Mucosa of gallbladder (tissue), 1 donor: Measurements from ENCODE around the gene SPRYD3. TPM values are rescaled to one million over a fixed set of nuclear protein-coding genes. Genes with fewer than 3 reads are reported as not detected.

Experiments
- DNase-seq: peaks from one replicate; pipeline ENCODE4 v3.0.0-alpha.2; 2020; ENCODE audit warnings: low spot score
- total RNA-seq: library from RNA; stranded (reverse); gene quantifications from one replicate; pipeline ENCODE4 v1.2.1, GENCODE V29; 2021
- donor health status: DM: no; HTN: no; CAD: no.

SPRYD3 gene
- total RNA-seq, 1 donor from 2014 or later, result 68.4 TPM

DNA sequence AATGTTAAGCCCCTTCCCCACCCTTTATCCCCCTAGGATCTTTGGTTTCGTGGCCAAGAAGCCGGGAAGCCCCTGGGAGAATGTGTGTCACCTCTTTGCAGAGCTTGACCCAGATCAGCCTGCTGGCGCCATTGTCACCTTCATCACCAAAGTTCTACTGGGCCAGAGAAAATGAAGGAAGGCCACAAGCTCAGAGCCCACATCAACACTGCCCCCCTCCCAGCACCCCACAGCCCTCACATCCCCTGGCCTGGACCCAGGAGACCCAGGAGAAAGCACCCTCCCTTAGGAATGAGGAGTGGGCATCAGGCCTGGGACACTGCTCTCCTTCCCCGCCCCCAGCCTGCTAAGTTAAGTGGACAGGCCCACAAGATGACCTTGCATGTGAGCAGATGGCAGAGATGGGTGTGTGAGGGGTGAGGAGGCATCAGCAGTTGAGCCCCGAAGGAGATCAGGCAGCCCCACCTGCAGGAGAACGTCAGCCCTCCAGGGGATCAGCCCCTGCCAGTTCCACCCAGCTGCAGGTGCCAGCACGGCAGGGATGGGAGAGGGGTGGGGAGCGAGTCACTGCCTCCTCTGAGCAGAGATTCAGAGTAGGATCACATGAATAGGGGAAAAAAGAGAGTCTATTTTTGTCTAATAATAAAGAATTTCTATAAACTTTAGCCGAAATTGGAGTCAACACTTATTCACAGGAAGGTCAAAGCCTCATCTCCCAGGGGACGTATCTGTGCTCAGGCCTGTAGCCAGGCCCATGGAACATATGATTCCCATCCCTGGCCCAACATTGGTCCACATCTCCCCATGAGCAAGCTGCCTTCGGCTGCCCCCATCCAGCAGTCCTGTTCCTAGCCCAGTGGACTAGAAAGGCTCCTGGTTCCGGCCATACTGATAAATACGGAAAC lies 15.2 kb downstream of the SPRYD3 start:
- no peak for DNase-seq

DNA sequence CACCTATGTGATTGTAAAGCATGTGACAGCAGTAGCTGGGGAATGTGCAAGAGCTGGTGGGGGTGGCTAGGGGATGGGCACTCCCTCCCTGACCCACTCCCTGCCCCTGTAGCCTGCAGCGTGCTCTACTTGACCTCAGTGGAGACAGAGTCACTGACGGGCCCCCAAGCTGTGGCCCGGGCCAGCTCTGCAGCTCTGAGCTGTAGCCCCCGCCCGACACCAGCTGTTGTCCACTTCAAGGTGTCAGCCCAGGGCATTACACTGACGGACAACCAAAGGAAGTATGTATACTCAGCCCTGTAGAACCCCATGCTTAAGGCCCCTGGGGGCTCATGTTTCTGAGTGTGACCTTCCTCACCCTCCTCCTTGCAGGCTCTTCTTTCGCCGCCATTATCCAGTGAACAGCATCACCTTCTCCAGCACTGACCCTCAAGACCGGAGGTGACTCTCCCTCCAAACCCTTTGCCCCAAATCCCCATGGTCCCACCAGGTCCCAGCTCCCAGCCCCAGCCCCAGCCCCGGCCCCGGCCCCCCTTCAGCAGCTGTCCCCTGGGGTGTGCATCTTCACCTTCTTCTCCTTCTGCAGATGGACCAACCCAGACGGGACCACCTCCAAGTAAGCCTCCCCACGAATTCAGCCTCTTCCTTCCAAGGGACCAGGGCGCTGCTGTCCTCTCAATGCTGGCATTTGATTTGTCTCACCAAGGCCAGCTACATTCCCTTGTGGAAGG lies 16.0 kb downstream of the SPRYD3 start:
- DNase-seq, result no peak

DNA sequence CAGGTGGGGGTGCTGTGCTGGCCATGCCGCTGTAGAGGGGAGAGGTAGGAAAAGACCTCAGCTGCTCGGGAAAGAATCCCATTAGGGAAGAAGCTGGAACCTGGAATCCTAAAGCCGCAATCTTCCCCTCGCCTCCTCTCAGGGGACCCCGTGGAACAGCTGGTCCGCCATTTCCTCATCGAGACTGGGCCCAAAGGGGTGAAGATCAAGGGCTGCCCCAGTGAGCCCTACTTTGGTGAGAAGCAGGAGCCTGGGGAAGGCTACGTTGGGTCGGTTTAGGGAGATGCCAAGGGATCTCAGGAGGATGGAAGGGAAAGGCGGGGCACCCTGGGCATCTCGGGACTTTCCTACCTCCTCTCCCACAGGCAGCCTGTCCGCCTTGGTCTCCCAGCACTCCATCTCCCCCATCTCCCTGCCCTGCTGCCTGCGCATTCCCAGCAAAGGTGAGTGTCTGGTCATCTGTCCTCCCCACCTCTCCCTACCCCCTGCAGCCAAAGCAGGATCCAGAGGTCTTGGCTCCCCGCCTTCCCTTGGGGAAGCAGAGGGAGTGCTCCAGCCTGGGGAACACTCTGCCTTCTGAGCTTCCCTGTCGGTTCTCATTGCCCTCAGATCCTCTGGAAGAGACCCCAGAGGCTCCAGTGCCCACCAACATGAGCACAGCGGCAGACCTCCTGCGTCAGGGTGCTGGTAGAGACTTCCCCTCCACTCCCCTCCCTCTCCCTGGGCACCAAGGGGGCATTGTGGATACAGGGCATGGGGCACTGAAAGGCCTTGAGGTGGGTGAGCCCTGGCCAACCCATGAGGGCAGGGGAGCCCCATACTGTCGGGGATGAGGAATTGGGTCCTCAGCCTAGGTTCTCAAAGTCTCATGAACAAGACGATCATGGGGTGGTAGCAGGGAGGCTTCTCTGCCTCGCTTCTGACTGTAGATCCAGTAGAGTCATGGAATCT lies 16.9 kb downstream of the SPRYD3 start:
- DNase-seq, result no peak

DNA sequence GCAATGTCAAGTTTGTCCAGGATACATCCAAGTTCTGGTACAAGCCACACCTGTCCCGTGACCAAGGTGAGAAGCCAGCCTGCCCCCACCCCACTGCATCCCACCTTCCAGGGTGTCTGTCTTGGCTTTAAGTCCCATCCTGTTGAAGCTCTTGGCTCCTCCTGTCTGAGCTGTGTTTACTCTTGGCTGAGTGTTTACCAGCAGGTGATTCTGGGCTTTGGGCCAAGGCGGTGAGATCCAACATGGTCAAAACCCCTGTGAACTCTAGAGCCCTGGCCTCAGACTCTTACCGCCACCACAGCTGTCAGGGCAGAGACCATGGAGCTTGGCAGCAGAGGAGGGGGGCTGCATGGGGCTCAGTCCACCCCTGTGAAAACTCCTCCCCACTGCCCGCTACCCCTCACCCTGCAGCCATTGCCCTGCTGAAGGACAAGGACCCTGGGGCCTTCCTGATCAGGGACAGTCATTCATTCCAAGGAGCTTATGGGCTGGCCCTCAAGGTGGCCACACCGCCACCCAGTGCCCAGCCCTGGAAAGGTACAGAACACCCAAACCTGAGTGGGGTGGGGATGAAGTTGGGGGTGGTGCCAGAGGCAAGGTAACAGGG lies 17.7 kb downstream of the SPRYD3 start:
- peak; percentile 75 for DNase-seq

DNA sequence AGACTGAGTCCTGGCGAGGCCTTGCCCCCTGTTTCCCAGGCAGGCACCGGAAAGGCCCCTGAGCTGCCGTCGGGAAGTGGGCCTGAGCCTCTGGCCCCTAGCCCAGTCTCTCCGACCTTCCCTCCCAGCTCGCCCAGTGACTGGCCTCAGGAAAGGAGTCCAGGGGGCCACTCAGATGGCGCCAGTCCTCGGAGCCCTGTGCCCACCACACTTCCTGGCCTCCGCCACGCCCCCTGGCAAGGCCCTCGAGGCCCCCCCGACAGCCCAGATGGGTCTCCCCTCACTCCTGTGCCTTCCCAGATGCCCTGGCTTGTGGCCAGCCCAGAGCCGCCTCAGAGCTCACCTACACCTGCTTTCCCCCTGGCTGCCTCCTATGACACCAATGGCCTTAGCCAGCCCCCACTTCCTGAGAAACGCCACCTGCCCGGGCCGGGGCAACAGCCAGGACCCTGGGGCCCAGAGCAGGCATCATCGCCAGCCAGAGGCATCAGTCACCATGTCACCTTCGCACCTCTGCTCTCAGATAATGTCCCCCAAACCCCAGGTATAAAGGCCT lies 18.4 kb downstream of the SPRYD3 start:
- no peak for DNase-seq

DNA sequence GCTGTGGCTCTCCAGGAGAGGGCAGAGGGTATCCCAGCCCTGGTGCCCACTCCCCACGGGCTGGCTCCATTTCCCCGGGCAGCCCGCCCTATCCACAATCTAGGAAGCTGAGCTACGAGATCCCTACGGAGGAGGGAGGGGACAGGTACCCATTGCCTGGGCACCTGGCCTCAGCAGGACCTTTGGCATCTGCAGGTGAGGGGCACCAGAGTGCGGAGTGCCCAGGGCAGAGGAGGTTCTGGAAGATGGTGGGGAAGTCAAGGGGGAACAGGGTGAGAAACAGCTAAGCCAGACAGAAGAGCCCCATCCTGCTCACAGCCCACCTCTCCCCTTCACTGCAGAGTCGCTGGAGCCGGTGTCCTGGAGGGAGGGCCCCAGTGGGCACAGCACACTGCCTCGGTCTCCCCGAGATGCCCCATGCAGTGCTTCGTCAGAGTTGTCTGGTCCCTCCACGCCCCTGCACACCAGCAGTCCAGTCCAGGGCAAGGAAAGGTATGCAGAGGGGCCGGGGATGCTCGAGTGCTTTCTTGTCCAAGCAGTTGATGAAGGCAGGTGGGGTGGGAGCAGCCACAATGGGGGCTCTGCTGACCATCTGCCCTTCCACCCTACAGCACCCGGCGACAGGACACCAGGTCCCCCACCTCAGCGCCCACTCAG lies 19.0 kb downstream of the SPRYD3 start:
- DNase-seq, result no peak

DNA sequence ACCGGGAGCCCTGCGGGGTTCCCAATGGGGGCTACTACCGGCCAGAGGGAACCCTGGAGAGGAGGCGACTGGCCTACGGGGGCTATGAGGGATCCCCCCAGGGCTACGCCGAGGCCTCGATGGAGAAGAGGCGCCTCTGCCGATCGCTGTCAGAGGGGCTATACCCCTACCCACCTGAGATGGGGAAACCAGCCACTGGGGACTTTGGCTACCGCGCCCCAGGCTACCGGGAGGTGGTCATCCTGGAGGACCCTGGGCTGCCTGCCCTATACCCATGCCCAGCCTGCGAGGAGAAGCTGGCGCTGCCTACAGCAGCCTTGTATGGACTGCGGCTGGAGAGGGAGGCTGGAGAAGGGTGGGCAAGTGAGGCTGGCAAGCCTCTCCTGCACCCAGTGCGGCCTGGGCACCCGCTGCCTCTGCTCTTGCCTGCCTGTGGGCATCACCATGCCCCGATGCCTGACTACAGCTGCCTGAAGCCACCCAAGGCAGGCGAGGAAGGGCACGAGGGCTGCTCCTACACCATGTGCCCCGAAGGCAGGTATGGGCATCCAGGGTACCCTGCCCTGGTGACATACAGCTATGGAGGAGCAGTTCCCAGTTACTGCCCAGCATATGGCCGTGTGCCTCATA lies 19.6 kb downstream of the SPRYD3 start:
- DNase-seq, result peak; percentile 9

DNA sequence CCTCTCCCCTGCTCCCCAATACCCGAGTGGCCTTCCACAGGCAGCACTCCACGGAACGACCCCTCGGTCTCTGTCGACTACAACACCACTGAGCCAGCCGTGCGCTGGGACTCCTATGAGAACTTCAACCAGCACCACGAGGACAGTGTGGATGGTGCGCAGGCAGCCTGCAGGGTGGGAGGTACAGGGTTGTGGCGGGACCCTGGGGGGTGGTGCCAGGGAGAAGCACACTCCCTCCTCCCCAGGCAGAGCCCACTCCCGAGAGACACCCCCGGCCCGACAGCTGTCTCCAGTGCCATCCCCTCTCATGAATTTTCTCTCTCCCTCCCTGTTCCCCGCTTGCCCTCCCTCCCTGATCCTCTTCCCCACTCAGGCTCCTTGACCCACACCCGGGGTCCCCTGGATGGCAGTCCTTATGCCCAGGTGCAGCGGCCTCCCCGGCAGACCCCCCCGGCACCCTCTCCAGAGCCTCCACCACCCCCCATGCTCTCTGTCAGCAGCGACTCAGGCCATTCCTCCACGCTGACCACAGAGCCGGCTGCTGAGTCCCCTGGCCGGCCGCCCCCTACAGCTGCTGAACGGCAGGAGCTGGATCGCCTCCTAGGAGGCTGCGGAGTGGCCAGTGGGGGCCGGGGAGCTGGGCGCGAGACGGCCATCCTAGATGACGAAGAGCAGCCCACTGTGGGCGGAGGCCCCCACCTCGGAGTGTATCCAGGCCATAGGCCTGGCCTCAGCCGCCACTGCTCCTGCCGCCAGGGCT lies 20.3 kb downstream of the SPRYD3 start:
- DNase-seq, result peak; percentile 10

DNA sequence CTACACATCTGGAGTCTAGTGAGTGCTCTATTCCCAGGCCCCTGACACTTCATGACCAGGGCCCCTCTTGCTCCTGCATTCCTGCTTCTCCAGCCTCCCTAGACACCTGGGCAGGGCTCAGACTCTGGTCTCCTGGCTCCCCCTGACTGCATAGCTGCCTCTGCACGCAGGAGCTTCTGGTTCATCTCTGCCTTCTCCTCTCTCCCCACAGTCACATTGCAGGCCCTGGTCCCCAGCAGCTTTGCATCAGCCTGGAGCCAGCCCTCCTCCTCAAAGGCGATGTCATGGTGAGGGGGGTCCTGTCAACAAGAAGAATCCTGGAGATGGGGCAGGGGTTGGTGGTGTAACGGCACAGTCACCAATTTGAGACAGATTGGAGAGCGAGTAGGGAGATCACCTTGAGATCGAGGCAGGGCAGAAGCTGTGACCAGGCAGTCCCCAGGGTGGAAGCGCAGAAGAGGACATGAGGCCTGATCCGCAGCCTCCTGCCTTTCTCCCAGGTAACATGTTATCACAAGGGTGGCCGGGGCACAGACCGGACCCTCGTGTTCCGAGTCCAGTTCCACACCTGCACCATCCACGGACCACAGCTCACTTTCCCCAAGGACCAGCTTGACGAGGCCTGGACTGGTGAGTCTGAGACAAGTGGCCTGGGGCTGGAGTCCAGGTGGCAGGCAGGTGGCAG lies 21.2 kb downstream of the SPRYD3 start:
- DNase-seq, result no peak

DNA sequence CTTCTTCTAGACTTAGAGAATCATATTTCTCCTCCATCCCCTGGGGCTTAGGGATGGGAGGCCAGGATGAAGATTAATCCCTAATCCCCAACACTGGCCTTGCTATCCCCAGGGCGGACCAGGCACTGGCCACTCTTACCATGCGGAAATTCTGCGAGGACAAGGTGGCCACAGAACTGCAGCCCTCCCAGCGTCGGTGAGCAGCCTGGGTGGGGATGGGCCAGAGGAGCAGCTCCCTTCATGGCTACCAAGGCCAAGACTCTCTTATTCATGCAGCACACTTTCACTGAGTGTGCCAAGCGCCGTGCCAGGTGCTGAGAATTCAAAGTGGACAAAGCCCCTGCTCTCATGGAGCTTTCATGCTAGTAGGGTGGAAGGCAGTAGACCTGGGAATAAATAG lies 22.3 kb downstream of the SPRYD3 start:
- no peak for DNase-seq

DNA sequence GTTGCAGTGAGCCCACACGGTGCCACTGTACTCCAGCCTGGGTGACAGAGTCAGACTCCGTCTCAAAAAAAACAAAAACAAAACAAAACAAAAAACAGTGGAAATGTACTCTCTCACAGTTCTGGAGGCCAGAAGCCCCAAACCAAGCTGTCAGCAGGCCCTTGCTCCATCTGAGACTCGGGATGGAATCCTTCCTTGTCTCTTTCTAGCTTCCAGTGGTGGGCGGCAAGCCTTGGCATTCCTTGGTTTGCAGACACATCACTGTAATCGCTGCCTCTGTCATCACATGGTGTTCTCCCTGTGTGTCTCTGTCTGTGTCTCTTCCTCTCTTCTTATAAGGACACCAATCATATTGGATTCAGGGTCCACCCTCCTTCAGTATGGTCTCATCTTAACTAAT lies 22.9 kb downstream of the SPRYD3 start:
- DNase-seq, result no peak

DNA sequence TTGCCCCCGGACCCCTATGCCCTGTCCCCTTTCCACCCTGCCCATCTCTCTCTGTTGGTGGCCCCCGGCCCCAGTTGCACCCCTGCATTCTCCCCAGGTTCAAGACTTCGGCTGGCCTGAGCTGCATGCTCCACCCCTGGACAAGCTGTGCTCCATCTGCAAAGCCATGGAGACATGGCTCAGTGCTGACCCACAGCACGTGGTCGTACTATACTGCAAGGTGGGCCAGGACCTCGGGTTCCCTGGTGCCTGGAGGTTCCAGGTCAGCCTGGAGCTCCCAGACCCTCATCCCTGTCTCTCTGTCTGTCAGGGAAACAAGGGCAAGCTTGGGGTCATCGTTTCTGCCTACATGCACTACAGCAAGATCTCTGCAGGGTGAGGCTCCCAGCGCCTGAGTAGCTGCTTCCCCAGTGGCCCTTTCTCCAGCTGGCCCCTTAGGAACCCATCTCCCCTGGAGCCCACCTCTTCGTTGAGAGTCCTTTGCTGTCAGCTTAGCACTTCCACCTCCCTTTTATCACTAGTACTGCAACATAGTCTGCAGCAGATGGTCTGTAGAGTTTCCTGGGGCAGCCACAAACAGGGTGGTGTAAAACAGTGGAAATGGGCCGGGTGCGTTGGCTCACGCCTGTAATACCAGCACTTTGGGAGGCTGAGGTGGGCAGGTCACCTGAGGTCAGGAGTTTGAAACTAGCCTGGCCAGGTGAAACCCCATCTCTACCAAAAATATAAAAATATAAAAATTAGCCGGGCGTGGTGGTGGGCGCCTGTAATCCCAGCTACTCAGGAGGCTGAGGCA lies 23.5 kb downstream of the SPRYD3 start:
- DNase-seq, result no peak

DNA sequence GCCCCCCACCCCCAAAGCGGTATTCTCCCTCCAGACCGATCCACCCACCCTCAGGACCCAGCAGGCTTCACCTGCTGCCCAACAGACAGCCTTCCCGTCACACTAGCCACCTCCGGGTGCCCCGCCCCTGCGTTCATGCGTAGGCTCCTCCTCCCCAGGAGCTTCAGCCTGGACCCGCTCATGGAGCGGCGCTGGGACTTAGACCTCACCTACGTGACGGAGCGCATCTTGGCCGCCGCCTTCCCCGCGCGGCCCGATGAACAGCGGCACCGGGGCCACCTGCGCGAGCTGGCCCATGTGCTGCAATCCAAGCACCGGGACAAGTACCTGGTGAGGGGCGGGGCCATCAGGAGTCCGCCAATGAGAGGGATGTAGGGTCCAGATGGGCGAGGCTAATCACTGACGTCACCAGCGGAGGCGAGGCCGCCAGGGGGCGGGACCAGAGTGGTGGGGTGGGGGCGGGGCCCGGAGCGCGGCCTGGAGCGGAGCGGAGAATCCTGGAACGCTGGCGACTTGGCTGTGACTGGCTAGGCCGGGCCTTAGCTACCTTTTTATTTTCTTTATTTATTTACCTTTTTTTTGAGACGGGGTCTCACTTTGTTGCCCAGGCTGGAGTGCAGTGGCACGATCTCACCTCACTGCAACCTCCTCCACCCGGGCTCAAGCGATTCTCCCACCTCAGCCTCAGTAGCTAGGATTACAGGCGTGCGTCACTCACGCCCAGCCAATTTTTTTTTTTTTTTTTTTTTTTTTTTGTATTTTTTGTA lies 24.9 kb downstream of the SPRYD3 start:
- DNase-seq, result peak; percentile 96

DNA sequence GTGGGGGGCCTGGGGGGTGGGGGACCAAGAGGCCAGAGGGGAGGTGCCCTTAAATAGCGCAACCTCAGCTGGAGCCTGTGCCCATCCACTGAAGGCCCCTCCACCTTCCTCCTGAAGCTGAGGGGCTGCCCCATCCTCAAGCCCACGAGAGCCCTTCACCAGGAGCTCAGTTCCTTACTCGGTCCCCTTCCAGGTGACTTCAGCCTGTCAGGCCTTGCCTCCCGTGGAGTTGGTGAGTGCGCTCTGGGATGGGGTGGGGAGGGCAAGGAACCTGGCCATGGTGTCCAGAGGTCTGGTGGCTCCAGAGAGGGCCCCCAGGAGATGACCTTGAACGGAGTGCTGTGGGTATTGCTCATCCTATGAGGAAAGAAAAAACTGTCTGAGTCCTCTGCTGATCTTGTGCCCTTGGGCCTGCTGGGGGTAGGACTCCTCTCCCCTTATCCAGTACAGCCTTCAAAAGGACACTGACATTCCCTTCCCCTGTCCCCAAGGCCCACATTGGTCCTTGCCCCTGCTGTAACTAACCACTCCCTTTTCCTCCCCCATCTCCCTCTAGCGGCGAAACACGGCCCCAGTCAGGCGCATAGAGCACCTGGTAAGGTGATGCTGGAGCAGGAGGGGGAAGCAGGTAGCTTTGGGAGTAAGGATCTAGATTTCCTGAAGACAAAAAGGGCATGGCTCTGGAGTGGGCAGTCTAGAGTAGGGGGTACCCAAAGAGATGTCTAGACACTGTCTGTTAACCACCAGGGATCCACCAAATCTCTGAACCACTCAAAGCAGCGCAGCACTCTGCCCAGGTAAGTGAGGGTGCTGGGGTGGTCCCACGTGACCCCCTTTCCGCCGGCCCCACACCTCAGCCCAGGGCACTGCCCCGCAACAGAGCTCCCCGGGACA lies 25.7 kb downstream of the SPRYD3 start:
- peak; percentile 75 for DNase-seq

DNA sequence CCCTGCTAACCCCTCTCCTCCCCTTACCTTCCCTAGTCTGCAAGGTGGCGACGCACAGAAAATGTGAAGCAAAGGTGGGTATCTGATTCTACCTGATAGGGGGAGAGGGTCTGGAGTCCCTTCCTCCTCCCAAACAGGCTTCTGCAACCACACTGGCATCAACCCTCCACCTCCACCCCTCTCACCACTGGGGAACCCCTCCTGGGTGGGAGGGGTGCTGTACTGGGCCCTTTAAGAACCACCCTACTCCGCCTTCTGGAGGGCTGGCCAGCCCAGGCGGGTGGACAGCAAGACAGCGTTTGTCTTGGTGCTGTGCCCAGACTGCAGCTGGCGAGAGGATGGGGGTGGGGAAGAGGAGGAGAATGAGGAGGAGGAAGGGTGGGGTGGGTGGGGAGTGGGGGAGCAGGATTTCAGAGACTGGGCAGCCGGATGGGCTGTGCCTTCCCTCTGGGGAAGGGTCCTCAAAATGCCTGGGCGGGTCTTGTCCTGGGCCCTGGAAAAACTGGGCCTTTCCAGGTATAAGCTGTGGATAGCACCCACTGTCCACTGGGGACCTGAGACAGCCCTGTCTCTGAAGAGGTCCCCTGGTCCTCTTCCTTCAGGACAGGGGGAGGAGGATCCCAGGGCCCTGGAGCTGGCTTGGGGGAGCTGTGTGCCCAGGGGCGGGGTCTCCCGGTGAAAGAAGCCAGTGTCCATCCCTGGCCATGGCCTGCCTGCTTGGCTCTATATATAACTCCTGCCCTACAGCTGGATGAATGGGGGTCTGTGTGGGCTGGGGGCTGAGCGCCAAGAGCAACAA lies 26.6 kb downstream of the SPRYD3 start:
- DNase-seq, result peak; percentile 86
